NT2/D1 (cell line): ENCODE measurements around the gene CTIF.

Experiments used
- SUZ12 ChIP-seq: IDR thresholded peaks from 2 replicates; pipeline ENCODE4 v1.6.1; 2011; ENCODE audit not compliant: insufficient read length, insufficient read depth; ENCODE audit errors: extremely low read depth
- YY1 ChIP-seq: IDR thresholded peaks from 2 replicates; pipeline ENCODE4 v1.6.1; 2011; ENCODE audit not compliant: insufficient read length, insufficient read depth
- ZNF274 ChIP-seq: IDR thresholded peaks from 2 replicates; pipeline ENCODE4 v1.6.1; 2011; ENCODE audit warnings: mild to moderate bottlenecking, low read depth, low read length

DNA sequence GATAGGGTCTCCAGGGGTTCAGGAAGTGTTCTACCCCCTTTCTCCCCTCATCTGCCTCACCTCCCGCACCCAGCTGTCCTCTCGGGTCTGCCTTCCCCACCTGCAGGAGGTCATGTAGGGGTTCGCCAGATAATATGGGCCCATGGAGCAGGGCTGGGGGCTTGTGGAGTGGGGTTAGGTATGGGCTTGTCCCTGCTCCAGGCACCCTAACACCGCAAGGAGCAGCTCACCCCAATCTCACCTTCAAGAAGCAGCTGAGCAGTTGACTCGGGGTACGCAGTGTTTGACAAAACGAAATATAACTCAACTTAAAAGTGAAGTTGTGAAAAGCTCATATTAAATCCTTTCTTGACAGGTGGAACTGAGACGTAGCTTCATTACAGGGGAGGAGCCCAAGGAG is 99.6 kb downstream of the CTIF start:
- TF ChIP-seq YY1 = no peak
- TF ChIP-seq ZNF274 = no peak
- no peak for TF ChIP-seq SUZ12
